Progenitor cell of endocrine pancreas (in vitro differentiated cells): Measurements from ENCODE around the gene GMDS. TPM values are rescaled to one million over a fixed set of nuclear protein-coding genes. Genes with fewer than 3 reads are reported as not detected.
A peak's percentile ranks its signal among the peaks of the same experiment; 100 is the strongest.

Experiments
- DNase-seq: peaks from one replicate; pipeline ENCODE4 v3.0.0; 2021; ENCODE audit warnings: low spot score; ENCODE audit not compliant: unreplicated experiment
- H3K27ac Mint-ChIP-seq: 2 replicates; pipeline ENCODE4 v1.8.0; 2021; ENCODE audit warnings: mild to moderate bottlenecking, moderate library complexity, mixed read lengths
- H3K27me3 Mint-ChIP-seq: 2 replicates; pipeline ENCODE4 v1.8.0; 2021; ENCODE audit warnings: mixed read lengths
- H3K36me3 Mint-ChIP-seq: 2 replicates; pipeline ENCODE4 v1.8.0; 2022; ENCODE audit warnings: mixed read lengths; ENCODE audit not compliant: insufficient read depth
- H3K4me1 Mint-ChIP-seq: 2 replicates; pipeline ENCODE4 v1.8.0; 2021; ENCODE audit warnings: low read depth, mixed read lengths
- H3K4me3 Mint-ChIP-seq: 2 replicates; pipeline ENCODE4 v1.8.0; 2021; ENCODE audit warnings: low read depth, mild to moderate bottlenecking, moderate library complexity, mixed read lengths
- H3K9me3 Mint-ChIP-seq: 2 replicates; pipeline ENCODE4 v1.8.0; 2021; ENCODE audit warnings: low read depth, mixed read lengths
- CTCF ChIP-seq: fragments of 200-600 bp; sonication (generic); IDR thresholded peaks from one replicate; pipeline ENCODE4 v1.5.0; 2021; ENCODE audit warnings: antibody characterized with exemption, mild to moderate bottlenecking; ENCODE audit not compliant: unreplicated experiment
- total RNA-seq: library from RNA; stranded (reverse); gene quantifications from 2 replicates; pipeline ENCODE4 v1.2.1, GENCODE V29; 2021

Gene GMDS
- total RNA-seq, 1 donor from 2014 or later: 17.2 TPM

GRCh38 chr6:1612299-1612973, 633.0 kb downstream of the GMDS start:
- H3K27ac Mint-ChIP-seq: no peak overlapping the region
- DNase-seq: no peak
- peaks cover 5% of the 10 kb centered on the region for H3K4me1 Mint-ChIP-seq
- peaks cover 66% of the 10 kb centered on the region for H3K27me3 Mint-ChIP-seq
- TF ChIP-seq CTCF: no peak
- no peak overlapping the region for H3K4me3 Mint-ChIP-seq
- no peaks in the 10 kb centered on the region for H3K9me3 Mint-ChIP-seq
- H3K36me3 Mint-ChIP-seq: no peaks in the 10 kb centered on the region

- no peak for TF ChIP-seq CTCF
- DNase-seq: no peak
- Mint-ChIP-seq H3K4me1 (peaks cover 12% of the 10 kb centered on the region), H3K9me3 (no peaks in the 10 kb centered on the region), H3K27ac (peak overlapping the region; percentile 83), H3K4me3 (peak overlapping the region; percentile 53), H3K36me3 (no peaks in the 10 kb centered on the region), H3K27me3 (peaks cover 66% of the 10 kb centered on the region)
Measured at GRCh38 chr6:1611572-1612298, 633.7 kb downstream of the GMDS start.

- no peak for DNase-seq
- Mint-ChIP-seq H3K4me1 (peaks cover 12% of the 10 kb centered on the region), H3K36me3 (no peaks in the 10 kb centered on the region), H3K4me3 (no peak overlapping the region), H3K27me3 (peaks cover 66% of the 10 kb centered on the region), H3K27ac (no peak overlapping the region), H3K9me3 (no peaks in the 10 kb centered on the region)
- TF ChIP-seq CTCF: no peak
Measured at GRCh38 chr6:1611322-1611571, 634.2 kb downstream of the GMDS start.

- peaks cover 14% of the 10 kb centered on the region for H3K4me1 Mint-ChIP-seq
- H3K4me3 Mint-ChIP-seq: peak overlapping the region; percentile 57
- DNase-seq: no peak
- peaks cover 66% of the 10 kb centered on the region for H3K27me3 Mint-ChIP-seq
- no peaks in the 10 kb centered on the region for H3K36me3 Mint-ChIP-seq
- no peak for TF ChIP-seq CTCF
- no peaks in the 10 kb centered on the region for H3K9me3 Mint-ChIP-seq
- H3K27ac Mint-ChIP-seq: no peak overlapping the region
Measured at GRCh38 chr6:1610497-1611321, 634.7 kb downstream of the GMDS start.
